IPS-15b (cell line): ENCODE data around the gene KRT25.

ENCODE experiments used
- H3K27me3 ChIP-seq: one replicate; pipeline ENCODE4 v1.6.1; 2013; ENCODE audit warnings: low read length; ENCODE audit not compliant: control insufficient read depth, insufficient read depth
- H3K36me3 ChIP-seq: one replicate; pipeline ENCODE4 v1.6.1; 2013; ENCODE audit warnings: low read length; ENCODE audit not compliant: control insufficient read depth, insufficient read depth
- H3K4me1 ChIP-seq: one replicate; pipeline ENCODE4 v1.6.1; 2013; ENCODE audit warnings: mild to moderate bottlenecking, low read length; ENCODE audit not compliant: control insufficient read depth, insufficient read depth
- H3K4me3 ChIP-seq: one replicate; pipeline ENCODE4 v1.5.1; 2013; ENCODE audit warnings: low read depth, low read length
- H3K9ac ChIP-seq: one replicate; pipeline ENCODE4 v1.6.1; 2013; ENCODE audit warnings: low read depth, mild to moderate bottlenecking, low read length
- H3K9me3 ChIP-seq: one replicate; pipeline ENCODE4 v1.6.1; 2013; ENCODE audit warnings: mild to moderate bottlenecking, low read length; ENCODE audit not compliant: control insufficient read depth, insufficient read depth

Gene KRT25

DNA sequence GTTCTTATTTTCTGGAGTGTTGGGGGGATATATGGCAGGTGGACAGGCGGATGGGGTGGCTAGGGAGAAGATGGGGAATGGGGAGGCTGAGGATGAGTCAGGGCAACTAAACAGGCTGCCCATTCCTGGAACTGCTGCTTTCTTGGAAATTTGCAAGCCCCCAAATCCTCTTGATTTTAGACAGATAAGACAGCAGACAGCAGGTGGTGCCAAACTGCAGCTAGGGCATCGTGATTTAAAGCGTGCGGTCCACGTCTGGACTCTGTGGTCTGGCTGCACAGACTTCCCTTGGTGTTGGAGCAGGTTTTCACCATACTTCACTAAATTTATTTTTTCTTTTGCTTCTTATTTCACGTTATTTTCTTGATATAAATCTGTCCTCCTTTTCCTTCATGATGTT is 40.7 kb downstream of the KRT25 start:
- H3K9me3 ChIP-seq, result no peaks in the 10 kb centered on the region

GRCh38 chr17:40707745-40708144 is 47.4 kb downstream of the KRT25 start:
- no peaks in the 10 kb centered on the region for H3K36me3 ChIP-seq
- H3K9me3 ChIP-seq, result no peaks in the 10 kb centered on the region
- no peaks in the 10 kb centered on the region for H3K27me3 ChIP-seq
- no peaks in the 10 kb centered on the region for H3K4me1 ChIP-seq
- no peak overlapping the region for H3K4me3 ChIP-seq
- H3K9ac ChIP-seq, result no peak overlapping the region

More for the DNA sequence above, 40.7 kb downstream of the KRT25 start:
- Histone ChIP-seq H3K9ac (no peak overlapping the region), H3K4me1 (no peaks in the 10 kb centered on the region), H3K4me3 (no peak overlapping the region), H3K36me3 (no peaks in the 10 kb centered on the region), H3K27me3 (no peaks in the 10 kb centered on the region)

- H3K36me3 ChIP-seq, result no peaks in the 10 kb centered on the region
- no peak overlapping the region for H3K4me3 ChIP-seq
- no peak overlapping the region for H3K9ac ChIP-seq
- H3K9me3 ChIP-seq, result no peaks in the 10 kb centered on the region
- H3K27me3 ChIP-seq, result no peaks in the 10 kb centered on the region
- no peaks in the 10 kb centered on the region for H3K4me1 ChIP-seq
These were observed 49.5 kb downstream of the KRT25 start for GRCh38 chr17:40705584-40705983.

GRCh38 chr17:40703652-40704051 is 51.5 kb downstream of the KRT25 start, which contains the start of gene KRT24:
KRT24 (minus strand) TSS chr17:40703752; CDS start chr17:40703693, 59 bp downstream.
- no peaks in the 10 kb centered on the region for H3K4me1 ChIP-seq
- H3K9ac ChIP-seq, result no peak within 1 kb of the TSS
- no peaks in the 10 kb centered on the region for H3K27me3 ChIP-seq
- no peaks in the 10 kb centered on the region for H3K36me3 ChIP-seq
- no peaks in the 10 kb centered on the region for H3K9me3 ChIP-seq
- H3K4me3 ChIP-seq, result no peak within 1 kb of the TSS

GRCh38 chr17:40702271-40702670 is 52.9 kb downstream of the KRT25 start:
- no peak overlapping the region for H3K4me3 ChIP-seq
- H3K27me3 ChIP-seq, result no peaks in the 10 kb centered on the region
- no peaks in the 10 kb centered on the region for H3K4me1 ChIP-seq
- H3K36me3 ChIP-seq, result no peaks in the 10 kb centered on the region
- H3K9me3 ChIP-seq, result no peaks in the 10 kb centered on the region
- H3K9ac ChIP-seq, result no peak overlapping the region

DNA sequence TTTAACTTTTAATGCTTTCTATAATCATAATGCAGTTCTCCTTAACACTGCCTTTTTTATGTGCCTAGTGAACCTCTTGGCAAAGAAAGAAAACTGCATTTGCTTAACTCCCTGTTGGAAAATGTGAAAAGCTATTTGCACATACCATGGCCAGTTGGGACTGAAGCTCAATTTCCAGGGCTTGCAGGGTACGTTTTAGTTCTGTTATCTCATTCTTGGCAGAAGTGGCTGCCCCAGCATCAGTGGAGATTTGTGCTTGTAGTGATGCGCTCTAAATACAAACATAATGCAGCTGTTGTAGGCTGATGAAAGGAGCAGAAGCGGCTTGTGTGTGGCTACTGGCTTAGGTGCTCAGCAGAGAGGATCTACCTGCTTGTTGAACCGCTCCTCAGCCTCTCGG is 55.3 kb downstream of the KRT25 start:
- Histone ChIP-seq H3K9ac (no peak overlapping the region), H3K36me3 (no peaks in the 10 kb centered on the region), H3K4me1 (no peaks in the 10 kb centered on the region), H3K4me3 (no peak overlapping the region), H3K27me3 (no peaks in the 10 kb centered on the region), H3K9me3 (no peaks in the 10 kb centered on the region)

- Histone ChIP-seq H3K27me3 (no peaks in the 10 kb centered on the region), H3K4me1 (no peaks in the 10 kb centered on the region), H3K4me3 (no peak overlapping the region)
These were observed 55.8 kb downstream of the KRT25 start for GRCh38 chr17:40699371-40699770.

More at GRCh38 chr17:40699371-40699770, 55.8 kb downstream of the KRT25 start:
- no peaks in the 10 kb centered on the region for H3K9me3 ChIP-seq
- H3K9ac ChIP-seq, result no peak overlapping the region
- H3K36me3 ChIP-seq, result no peaks in the 10 kb centered on the region
